Ovary (tissue), 3 donors: ENCODE data around the gene CT45A8.
"Not testable (repeated sequence)": the region's sequence is repeated elsewhere in the genome, so short reads cannot be mapped to it uniquely, and the experiment has no call there.

Experiments
- EP300 ChIP-seq: sonication (generic); formaldehyde crosslinking; IDR thresholded peaks from one replicate; pipeline ENCODE4 v1.6.1; 2017; ENCODE audit warnings: antibody characterized with exemption
- POLR2A ChIP-seq: fragments of 450-650 bp; IDR thresholded peaks from one replicate; pipeline ENCODE4 v1.6.1; 2017; ENCODE audit warnings: antibody characterized with exemption, mild to moderate bottlenecking, moderate library complexity
- TF ChIP-seq, protein P1 (sequence below), 3 donors: fragments of 450-650 bp in 2 of 3; fragments of 200-600 bp in 1 of 3; IDR thresholded peaks; one replicate each; pipeline versions ENCODE4 v1.5.1 to v1.8.0; 2016 to 2022; ENCODE audit warnings: antibody characterized with exemption in 3 of 3, mild to moderate bottlenecking in 1 of 3
- donor health status: DM: no; HTN: no; CAD: no.

DNA sequence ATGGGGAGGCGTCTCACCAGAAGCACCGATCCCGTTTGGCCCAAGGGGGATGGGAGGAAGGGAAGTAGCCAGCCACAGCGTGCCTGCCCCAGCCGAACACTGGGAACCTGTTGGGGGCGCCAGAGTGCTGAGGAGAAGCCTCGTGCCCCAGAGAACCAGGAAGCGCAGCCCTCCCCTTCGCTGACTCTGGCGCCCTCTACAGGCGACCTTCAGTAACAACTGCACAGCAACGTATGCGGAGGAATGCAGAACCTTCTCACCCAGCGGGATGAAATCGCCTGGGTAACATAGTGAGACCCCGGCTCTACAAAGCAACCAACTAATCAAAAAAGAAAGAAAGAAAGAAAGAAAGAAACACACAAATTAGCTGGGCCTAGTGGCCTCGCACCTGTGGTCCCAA is at the start of gene CT45A8:
- TF ChIP-seq, protein P1, sequence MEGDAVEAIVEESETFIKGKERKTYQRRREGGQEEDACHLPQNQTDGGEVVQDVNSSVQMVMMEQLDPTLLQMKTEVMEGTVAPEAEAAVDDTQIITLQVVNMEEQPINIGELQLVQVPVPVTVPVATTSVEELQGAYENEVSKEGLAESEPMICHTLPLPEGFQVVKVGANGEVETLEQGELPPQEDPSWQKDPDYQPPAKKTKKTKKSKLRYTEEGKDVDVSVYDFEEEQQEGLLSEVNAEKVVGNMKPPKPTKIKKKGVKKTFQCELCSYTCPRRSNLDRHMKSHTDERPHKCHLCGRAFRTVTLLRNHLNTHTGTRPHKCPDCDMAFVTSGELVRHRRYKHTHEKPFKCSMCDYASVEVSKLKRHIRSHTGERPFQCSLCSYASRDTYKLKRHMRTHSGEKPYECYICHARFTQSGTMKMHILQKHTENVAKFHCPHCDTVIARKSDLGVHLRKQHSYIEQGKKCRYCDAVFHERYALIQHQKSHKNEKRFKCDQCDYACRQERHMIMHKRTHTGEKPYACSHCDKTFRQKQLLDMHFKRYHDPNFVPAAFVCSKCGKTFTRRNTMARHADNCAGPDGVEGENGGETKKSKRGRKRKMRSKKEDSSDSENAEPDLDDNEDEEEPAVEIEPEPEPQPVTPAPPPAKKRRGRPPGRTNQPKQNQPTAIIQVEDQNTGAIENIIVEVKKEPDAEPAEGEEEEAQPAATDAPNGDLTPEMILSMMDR (IDR thresholded peaks at IDR 0.05) = not testable (repeated sequence)
- TF ChIP-seq EP300, POLR2A: not testable (repeated sequence)
